Activated CD4-positive, CD25-positive, alpha-beta regulatory T cell (primary cell): ENCODE results near the gene CNIH1.
"Not testable (repeated sequence)": the region's sequence is repeated elsewhere in the genome, so short reads cannot be mapped to it uniquely, and the experiment has no call there.

Experiments
- DNase-seq, 4 experiments: peaks; one replicate each; lab custom pipeline; 2025; lab: John Stamatoyannopoulos, UW

CNIH1 gene

GRCh38 chr14:54467280-54467679 lies 26.1 kb upstream of the CNIH1 start:
- DNase-seq: no peak

GRCh38 chr14:54465654-54466053 lies 24.5 kb upstream of the CNIH1 start:
- no peak for DNase-seq

- DNase-seq: no peak
Observed at GRCh38 chr14:54462048-54462447, 20.9 kb upstream of the CNIH1 start.

GRCh38 chr14:54459106-54459505 lies 17.9 kb upstream of the CNIH1 start:
- DNase-seq: no peak

- not testable (repeated sequence) for DNase-seq
Observed at GRCh38 chr14:54458536-54458935, 17.4 kb upstream of the CNIH1 start.

GRCh38 chr14:54457609-54457996 lies 16.4 kb upstream of the CNIH1 start:
- no peak for DNase-seq

- DNase-seq: not testable (repeated sequence)
Observed at GRCh38 chr14:54456820-54457608, 15.8 kb upstream of the CNIH1 start.

- no peak for DNase-seq
Observed at GRCh38 chr14:54455363-54455762, 14.2 kb upstream of the CNIH1 start.

GRCh38 chr14:54453990-54454389 lies 12.8 kb upstream of the CNIH1 start:
- not testable (repeated sequence) for DNase-seq

GRCh38 chr14:54453252-54453651 lies 12.1 kb upstream of the CNIH1 start:
- no peak for DNase-seq

GRCh38 chr14:54451961-54452360 lies 10.8 kb upstream of the CNIH1 start:
- no peak for DNase-seq

- no peak for DNase-seq
Observed at GRCh38 chr14:54451121-54451601, 10.0 kb upstream of the CNIH1 start.

GRCh38 chr14:54450535-54450934 lies 9.4 kb upstream of the CNIH1 start:
- DNase-seq: no peak

GRCh38 chr14:54447231-54447692 lies 6.1 kb upstream of the CNIH1 start:
- DNase-seq: no peak

GRCh38 chr14:54446161-54446693 lies 5.1 kb upstream of the CNIH1 start:
- no peak for DNase-seq

- no peak for DNase-seq
Observed at GRCh38 chr14:54444681-54445080, 3.5 kb upstream of the CNIH1 start.

GRCh38 chr14:54443981-54444380 lies 2.8 kb upstream of the CNIH1 start:
- no peak for DNase-seq

GRCh38 chr14:54442961-54443360 lies 1.8 kb upstream of the CNIH1 start:
- DNase-seq: not testable (repeated sequence)

- no peak for DNase-seq
Observed at GRCh38 chr14:54440476-54440872, 700 bp downstream of the CNIH1 start.

- DNase-seq: no peak
Observed at GRCh38 chr14:54440037-54440436, 1.1 kb downstream of the CNIH1 start.

- DNase-seq: no peak
Observed at GRCh38 chr14:54438703-54439102, 2.5 kb downstream of the CNIH1 start.

GRCh38 chr14:54437954-54438353 lies 3.2 kb downstream of the CNIH1 start:
- not testable (repeated sequence) for DNase-seq

GRCh38 chr14:54435500-54435981 lies 5.6 kb downstream of the CNIH1 start:
- no peak for DNase-seq
